HG02973 (cell line): ENCODE results near the gene DPP6.
"Not testable (repeated sequence)": the region's sequence is repeated elsewhere in the genome, so short reads cannot be mapped to it uniquely, and the experiment has no call there.

Experiments used
- ATAC-seq: cut with Tn5 transposase; IDR thresholded peaks from one replicate; pipeline ENCODE4 v1.9.1; 2021; ENCODE audit warnings: moderate library complexity; ENCODE audit not compliant: unreplicated experiment

Gene DPP6

GRCh38 chr7:154072395-154073181, 20.4 kb downstream of the DPP6 start:
- ATAC-seq, result not testable (repeated sequence)

GRCh38 chr7:154078523-154078922, 26.3 kb downstream of the DPP6 start:
- not testable (repeated sequence) for ATAC-seq

GRCh38 chr7:154080249-154080648, 28.1 kb downstream of the DPP6 start:
- ATAC-seq, result not testable (repeated sequence)

- ATAC-seq, result not testable (repeated sequence)
These were observed 35.0 kb downstream of the DPP6 start for GRCh38 chr7:154087037-154087725.

- ATAC-seq, result not testable (repeated sequence)
These were observed 39.9 kb downstream of the DPP6 start for GRCh38 chr7:154092093-154092492.

- not testable (repeated sequence) for ATAC-seq
These were observed 43.0 kb downstream of the DPP6 start for GRCh38 chr7:154095201-154095600.

- not testable (repeated sequence) for ATAC-seq
These were observed 52.9 kb downstream of the DPP6 start for GRCh38 chr7:154105063-154105462.

GRCh38 chr7:154109615-154110014, 57.4 kb downstream of the DPP6 start:
- not testable (repeated sequence) for ATAC-seq

GRCh38 chr7:154113732-154114351, 61.6 kb downstream of the DPP6 start:
- ATAC-seq, result not testable (repeated sequence)

- not testable (repeated sequence) for ATAC-seq
These were observed 65.5 kb downstream of the DPP6 start for GRCh38 chr7:154117411-154118390.

- ATAC-seq, result not testable (repeated sequence)
These were observed 68.6 kb downstream of the DPP6 start for GRCh38 chr7:154120825-154121224.

- not testable (repeated sequence) for ATAC-seq
These were observed 70.5 kb downstream of the DPP6 start for GRCh38 chr7:154122720-154123119.

GRCh38 chr7:154123397-154123796, 71.2 kb downstream of the DPP6 start:
- not testable (repeated sequence) for ATAC-seq

- not testable (repeated sequence) for ATAC-seq
These were observed 76.9 kb downstream of the DPP6 start for GRCh38 chr7:154129142-154129541.

- not testable (repeated sequence) for ATAC-seq
These were observed 80.4 kb downstream of the DPP6 start for GRCh38 chr7:154132617-154133016.

- ATAC-seq, result not testable (repeated sequence)
These were observed 81.6 kb downstream of the DPP6 start for GRCh38 chr7:154133703-154134277.

- ATAC-seq, result not testable (repeated sequence)
These were observed 82.5 kb downstream of the DPP6 start for GRCh38 chr7:154134698-154135097.

GRCh38 chr7:154135646-154136045, 83.4 kb downstream of the DPP6 start:
- not testable (repeated sequence) for ATAC-seq

- not testable (repeated sequence) for ATAC-seq
These were observed 93.9 kb downstream of the DPP6 start for GRCh38 chr7:154145922-154146706.
